ENCODE results near the gene MXRA7. TPM values are rescaled to one million over a fixed set of nuclear protein-coding genes. Genes with fewer than 3 reads are reported as not detected.

Gene MXRA7
- total RNA-seq, 4 donors from 2014 or later: 124 to 243 (median 165) TPM

DNA sequence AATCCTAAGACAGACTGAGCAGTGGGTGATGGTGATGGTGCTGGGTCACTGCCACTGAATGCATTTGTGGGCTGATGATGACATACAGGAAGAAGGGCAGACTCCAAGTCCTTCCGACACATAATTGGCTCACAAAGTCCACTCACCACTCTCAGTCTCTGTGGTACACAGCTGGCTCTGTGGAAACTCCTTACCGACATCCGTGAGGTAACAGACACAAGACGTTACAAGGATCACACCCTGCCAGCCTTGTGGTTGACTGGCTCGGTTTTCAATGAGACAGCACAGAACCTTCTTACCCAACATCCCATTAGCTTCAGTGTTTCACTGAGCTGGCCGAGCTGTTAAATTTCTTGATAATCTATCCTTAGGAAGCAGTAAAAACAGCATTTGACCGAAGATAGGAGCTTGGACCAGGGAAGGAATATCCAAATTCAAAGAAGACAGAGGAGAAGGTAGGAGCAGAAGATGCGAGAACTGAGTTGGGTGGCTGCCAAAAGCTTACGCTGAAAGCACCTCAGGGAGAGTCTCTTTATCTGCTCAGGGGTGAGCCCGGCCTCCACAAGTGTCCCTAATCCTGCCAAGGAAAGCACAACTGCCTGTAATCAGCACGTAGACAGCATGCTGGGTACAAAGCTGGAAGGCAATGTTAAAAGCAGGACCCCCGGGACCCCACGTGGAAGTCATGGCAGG is 5.5 kb upstream of the MXRA7 start:
- TF ChIP-seq, protein P1, sequence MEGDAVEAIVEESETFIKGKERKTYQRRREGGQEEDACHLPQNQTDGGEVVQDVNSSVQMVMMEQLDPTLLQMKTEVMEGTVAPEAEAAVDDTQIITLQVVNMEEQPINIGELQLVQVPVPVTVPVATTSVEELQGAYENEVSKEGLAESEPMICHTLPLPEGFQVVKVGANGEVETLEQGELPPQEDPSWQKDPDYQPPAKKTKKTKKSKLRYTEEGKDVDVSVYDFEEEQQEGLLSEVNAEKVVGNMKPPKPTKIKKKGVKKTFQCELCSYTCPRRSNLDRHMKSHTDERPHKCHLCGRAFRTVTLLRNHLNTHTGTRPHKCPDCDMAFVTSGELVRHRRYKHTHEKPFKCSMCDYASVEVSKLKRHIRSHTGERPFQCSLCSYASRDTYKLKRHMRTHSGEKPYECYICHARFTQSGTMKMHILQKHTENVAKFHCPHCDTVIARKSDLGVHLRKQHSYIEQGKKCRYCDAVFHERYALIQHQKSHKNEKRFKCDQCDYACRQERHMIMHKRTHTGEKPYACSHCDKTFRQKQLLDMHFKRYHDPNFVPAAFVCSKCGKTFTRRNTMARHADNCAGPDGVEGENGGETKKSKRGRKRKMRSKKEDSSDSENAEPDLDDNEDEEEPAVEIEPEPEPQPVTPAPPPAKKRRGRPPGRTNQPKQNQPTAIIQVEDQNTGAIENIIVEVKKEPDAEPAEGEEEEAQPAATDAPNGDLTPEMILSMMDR (IDR thresholded peaks at IDR 0.05; ENCODE audit: low read depth): no peak

DNA sequence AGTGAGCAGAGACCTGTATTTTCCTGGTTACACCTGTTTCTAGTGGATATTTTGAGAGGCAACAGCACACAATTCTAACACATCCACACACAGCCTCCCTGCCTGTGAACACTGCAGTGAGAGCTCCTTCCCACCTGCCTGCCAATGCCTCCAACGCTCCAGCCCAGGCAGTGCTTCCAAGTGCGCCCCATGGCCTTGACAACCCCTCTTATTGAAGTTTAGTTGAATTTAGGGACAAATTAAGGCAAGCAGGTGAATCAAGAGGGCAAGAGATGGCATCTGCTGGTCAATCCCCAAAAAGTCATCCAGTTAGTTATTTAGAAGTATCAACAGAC is 4.7 kb upstream of the MXRA7 start:
- TF ChIP-seq, protein P1 (IDR thresholded peaks at IDR 0.05; ENCODE audit: low read depth): no peak

DNA sequence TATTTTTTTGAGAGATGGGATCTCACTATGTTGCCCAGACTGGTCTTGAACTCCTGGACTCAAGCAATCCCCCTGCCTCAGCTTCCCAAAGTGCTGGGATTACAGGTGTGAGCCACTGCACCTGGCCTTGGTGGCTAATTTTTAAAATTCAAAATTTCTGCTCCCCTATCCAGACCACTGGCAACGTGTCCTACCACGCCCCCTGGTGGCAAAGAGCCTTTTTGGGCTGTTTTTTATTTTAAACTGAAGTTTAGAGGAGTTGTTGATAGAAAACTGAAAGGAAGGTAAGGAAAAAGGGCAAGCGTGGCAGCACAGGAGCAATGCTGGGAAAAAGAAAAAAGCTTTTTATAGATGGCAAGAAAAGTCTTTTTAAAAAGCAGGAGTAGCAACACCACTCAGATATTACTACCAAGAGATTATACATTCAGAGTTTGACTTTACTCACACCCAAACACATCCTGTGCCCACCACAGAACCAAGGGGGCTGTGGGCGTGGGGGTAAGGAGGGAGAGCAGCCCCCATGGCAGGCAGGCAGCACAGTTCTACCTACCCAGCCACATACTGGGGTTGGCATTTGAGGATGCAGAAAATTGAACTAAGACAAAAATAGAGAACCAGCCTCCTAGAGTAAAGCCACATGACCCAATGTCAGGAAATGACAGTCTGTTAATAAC is 4.2 kb upstream of the MXRA7 start:
- TF ChIP-seq, protein P1 (IDR thresholded peaks at IDR 0.05; ENCODE audit: low read depth): no peak

DNA sequence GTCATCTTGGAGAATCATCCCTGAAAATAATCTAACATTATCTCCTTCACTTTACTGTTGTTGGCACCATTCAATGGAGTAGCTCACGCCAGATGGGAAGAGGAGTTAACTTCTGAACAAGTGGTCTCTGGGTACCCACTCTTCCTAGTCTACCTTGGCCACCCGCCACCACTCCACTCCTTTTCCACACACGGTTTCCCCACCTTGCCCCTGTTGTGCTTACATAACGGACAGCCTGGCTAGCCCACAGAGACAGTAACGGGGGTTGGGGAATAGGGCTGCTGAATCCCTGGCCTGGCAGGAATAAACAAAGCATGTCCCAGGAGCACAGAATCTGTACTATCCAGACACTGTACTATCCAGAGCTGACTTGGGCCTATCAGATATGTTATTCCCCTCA is 3.6 kb upstream of the MXRA7 start:
- TF ChIP-seq, protein P1 (IDR thresholded peaks at IDR 0.05; ENCODE audit: low read depth): no peak

DNA sequence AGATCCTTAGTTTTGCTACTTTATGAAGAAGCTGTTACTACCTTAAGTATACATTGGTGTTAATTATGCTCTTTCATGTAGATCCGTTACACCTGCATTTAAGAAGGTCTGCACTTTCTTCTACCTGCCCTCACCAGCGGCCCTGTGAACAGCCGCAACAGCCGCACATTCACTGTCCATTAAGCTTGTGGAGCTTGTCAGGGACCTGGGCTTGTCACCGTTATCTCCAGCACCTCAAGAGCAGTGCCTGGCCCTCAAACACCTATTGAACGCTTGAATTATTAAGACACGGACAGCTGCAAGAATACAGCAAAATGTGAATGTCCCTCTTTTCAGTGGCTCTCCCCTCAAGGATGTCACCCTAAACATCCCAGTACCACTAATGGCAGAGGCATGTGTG is 3.0 kb upstream of the MXRA7 start:
- TF ChIP-seq, protein P1 (IDR thresholded peaks at IDR 0.05; ENCODE audit: low read depth): no peak

DNA sequence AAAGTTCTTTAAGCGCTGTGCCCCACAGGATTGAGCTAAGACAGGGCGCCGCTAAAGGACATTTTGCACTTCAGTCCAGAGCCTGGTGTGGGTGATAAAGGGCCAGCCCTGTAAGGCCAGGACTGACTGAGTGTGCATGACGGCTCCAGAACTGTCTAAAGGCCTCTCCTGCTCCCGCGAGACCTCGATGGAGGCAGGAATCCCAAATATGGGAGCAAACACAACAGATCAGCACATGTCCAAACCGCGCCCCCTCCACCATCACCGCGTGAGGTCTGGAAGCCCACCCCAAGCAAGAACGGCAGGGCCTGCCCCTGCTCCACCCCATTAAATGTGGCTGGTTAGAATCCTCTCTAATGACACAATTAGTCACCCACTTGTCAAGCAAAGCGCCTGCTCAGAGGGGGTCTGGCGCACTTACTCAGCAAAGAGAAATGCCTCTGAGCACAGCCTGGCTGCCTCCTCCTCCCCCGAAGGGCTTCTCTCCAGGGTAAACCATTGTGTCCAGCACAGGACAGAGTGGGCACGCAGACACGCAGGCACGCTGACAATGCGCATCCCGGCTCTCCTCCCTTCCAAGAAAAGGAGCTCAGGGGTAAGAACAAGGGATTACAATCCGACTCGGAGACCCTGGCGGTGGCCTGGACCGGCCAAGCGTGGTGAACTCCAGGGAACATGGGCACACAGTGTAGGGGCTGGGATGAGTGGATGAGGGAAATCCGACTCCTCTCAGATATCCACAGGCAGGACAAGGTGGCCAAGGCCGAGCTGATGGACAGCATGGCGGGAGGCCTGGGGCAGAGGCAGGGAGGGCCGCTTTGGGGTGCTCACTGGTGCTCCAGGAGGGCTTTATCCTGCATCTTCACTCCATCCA is 1.5 kb downstream of the MXRA7 start:
- TF ChIP-seq, protein P1 (IDR thresholded peaks at IDR 0.05; ENCODE audit: low read depth): no peak

Data from subcutaneous adipose tissue (tissue), 4 donors.